SKM-1 (cell line): ENCODE data around the gene PIM3.

Source experiments
- DNase-seq: peaks from one replicate; lab custom pipeline; 2025; ENCODE audit not compliant: unreplicated experiment; lab: John Stamatoyannopoulos, UW

Gene PIM3

GRCh38 chr22:49954991-49955580 is 5.5 kb upstream of the PIM3 start:
- no peak for DNase-seq

GRCh38 chr22:49955581-49956417 is 4.8 kb upstream of the PIM3 start:
- no peak for DNase-seq

- DNase-seq = no peak
Measured at GRCh38 chr22:49956418-49956770, 4.2 kb upstream of the PIM3 start.

GRCh38 chr22:49956914-49957825 is 3.4 kb upstream of the PIM3 start:
- DNase-seq = no peak

- DNase-seq = no peak
Measured at GRCh38 chr22:49957826-49958365, 2.7 kb upstream of the PIM3 start.

- no peak for DNase-seq
Measured at GRCh38 chr22:49958366-49958921, 2.1 kb upstream of the PIM3 start.

GRCh38 chr22:49958931-49959781 is 1.4 kb upstream of the PIM3 start:
- DNase-seq = no peak

- DNase-seq = no peak
Measured at GRCh38 chr22:49959782-49960158, 802 bp upstream of the PIM3 start.

GRCh38 chr22:49961005-49961600 is 531 bp downstream of the PIM3 start:
- no peak for DNase-seq

- no peak for DNase-seq
Measured at GRCh38 chr22:49961601-49962011, 1.0 kb downstream of the PIM3 start.

- DNase-seq = peak; percentile 26
Measured at GRCh38 chr22:49962012-49962750, 1.6 kb downstream of the PIM3 start.

GRCh38 chr22:49962751-49963646 is 2.4 kb downstream of the PIM3 start:
- no peak for DNase-seq

GRCh38 chr22:49963647-49964026 is 3.1 kb downstream of the PIM3 start:
- no peak for DNase-seq

- no peak for DNase-seq
Measured at GRCh38 chr22:49964136-49965090, 3.8 kb downstream of the PIM3 start.

- no peak for DNase-seq
Measured at GRCh38 chr22:49965091-49966040, 4.8 kb downstream of the PIM3 start.
